ENCODE data around the gene TCF7L2.

The TCF7L2 gene

GRCh38 chr10:113169853-113170460, 219.9 kb downstream of the TCF7L2 start:
- DNase-seq (ENCODE audit: low spot score in 2 of 2) (no peak), ATAC-seq (replicated peaks; ENCODE audit: extremely low read depth, poor library complexity, severe bottlenecking) (peak; percentile 14)

GRCh38 chr10:113171662-113172061, 221.6 kb downstream of the TCF7L2 start:
- peaks cover 18% of the 10 kb centered on the region for H3K4me1 Mint-ChIP-seq
- H3K4me3 Mint-ChIP-seq, result no peak overlapping the region
- no peaks in the 10 kb centered on the region for H3K36me3 Mint-ChIP-seq (ENCODE audit: insufficient read depth)
- DNase-seq (ENCODE audit: low spot score in 2 of 2), result no peak
- no peak for ATAC-seq (replicated peaks; ENCODE audit: extremely low read depth, poor library complexity, severe bottlenecking)
- no peak overlapping the region for H3K27ac Mint-ChIP-seq (ENCODE audit: low read depth)
- H3K27me3 Mint-ChIP-seq, result no peaks in the 10 kb centered on the region
- H3K9me3 Mint-ChIP-seq, result no peaks in the 10 kb centered on the region

More at GRCh38 chr10:113169853-113170460, 219.9 kb downstream of the TCF7L2 start:
- H3K27me3 Mint-ChIP-seq, result no peaks in the 10 kb centered on the region
- peaks cover 3% of the 10 kb centered on the region for H3K36me3 Mint-ChIP-seq (ENCODE audit: insufficient read depth)
- H3K4me3 Mint-ChIP-seq, result no peak overlapping the region
- H3K27ac Mint-ChIP-seq (ENCODE audit: low read depth), result no peak overlapping the region
- H3K4me1 Mint-ChIP-seq, result peaks cover 18% of the 10 kb centered on the region
- no peaks in the 10 kb centered on the region for H3K9me3 Mint-ChIP-seq

- Mint-ChIP-seq H3K27ac (ENCODE audit: low read depth) (no peak overlapping the region), H3K36me3 (ENCODE audit: insufficient read depth) (no peaks in the 10 kb centered on the region), H3K27me3 (no peaks in the 10 kb centered on the region), H3K9me3 (no peaks in the 10 kb centered on the region), H3K4me1 (peaks cover 5% of the 10 kb centered on the region), H3K4me3 (no peak overlapping the region)
- no peak for DNase-seq (ENCODE audit: low spot score in 2 of 2)
- no peak for ATAC-seq (replicated peaks; ENCODE audit: extremely low read depth, poor library complexity, severe bottlenecking)
Observed at GRCh38 chr10:113175176-113175575, 225.1 kb downstream of the TCF7L2 start.

GRCh38 chr10:113175756-113176651, 226.0 kb downstream of the TCF7L2 start:
- H3K4me1 Mint-ChIP-seq, result no peaks in the 10 kb centered on the region
- ATAC-seq (replicated peaks; ENCODE audit: extremely low read depth, poor library complexity, severe bottlenecking), result no peak
- no peak for DNase-seq (ENCODE audit: low spot score in 2 of 2)
- H3K4me3 Mint-ChIP-seq, result no peak overlapping the region
- H3K27ac Mint-ChIP-seq (ENCODE audit: low read depth), result no peak overlapping the region
- H3K27me3 Mint-ChIP-seq, result no peaks in the 10 kb centered on the region
- no peaks in the 10 kb centered on the region for H3K36me3 Mint-ChIP-seq (ENCODE audit: insufficient read depth)
- H3K9me3 Mint-ChIP-seq, result no peaks in the 10 kb centered on the region

- no peaks in the 10 kb centered on the region for H3K27me3 Mint-ChIP-seq
- no peaks in the 10 kb centered on the region for H3K9me3 Mint-ChIP-seq
- no peaks in the 10 kb centered on the region for H3K4me1 Mint-ChIP-seq
- no peak overlapping the region for H3K4me3 Mint-ChIP-seq
- ATAC-seq (replicated peaks; ENCODE audit: extremely low read depth, poor library complexity, severe bottlenecking), result no peak
- no peaks in the 10 kb centered on the region for H3K36me3 Mint-ChIP-seq (ENCODE audit: insufficient read depth)
- no peak for DNase-seq (ENCODE audit: low spot score in 2 of 2)
- no peak overlapping the region for H3K27ac Mint-ChIP-seq (ENCODE audit: low read depth)
Observed at GRCh38 chr10:113176652-113177155, 226.7 kb downstream of the TCF7L2 start.

- Mint-ChIP-seq H3K9me3 (no peaks in the 10 kb centered on the region), H3K36me3 (ENCODE audit: insufficient read depth) (no peaks in the 10 kb centered on the region), H3K27me3 (no peaks in the 10 kb centered on the region), H3K4me1 (no peaks in the 10 kb centered on the region), H3K4me3 (no peak overlapping the region), H3K27ac (ENCODE audit: low read depth) (no peak overlapping the region)
- DNase-seq (ENCODE audit: low spot score in 2 of 2) (no peak), ATAC-seq (replicated peaks; ENCODE audit: extremely low read depth, poor library complexity, severe bottlenecking) (no peak)
Observed at GRCh38 chr10:113177156-113177935, 227.3 kb downstream of the TCF7L2 start.

GRCh38 chr10:113177936-113178335, 227.9 kb downstream of the TCF7L2 start:
- DNase-seq (ENCODE audit: low spot score in 2 of 2) (no peak), ATAC-seq (replicated peaks; ENCODE audit: extremely low read depth, poor library complexity, severe bottlenecking) (no peak)
- no peaks in the 10 kb centered on the region for H3K9me3 Mint-ChIP-seq
- no peak overlapping the region for H3K4me3 Mint-ChIP-seq
- no peaks in the 10 kb centered on the region for H3K4me1 Mint-ChIP-seq
- H3K36me3 Mint-ChIP-seq (ENCODE audit: insufficient read depth), result no peaks in the 10 kb centered on the region
- H3K27me3 Mint-ChIP-seq, result no peaks in the 10 kb centered on the region
- no peak overlapping the region for H3K27ac Mint-ChIP-seq (ENCODE audit: low read depth)

GRCh38 chr10:113178771-113179170, 228.7 kb downstream of the TCF7L2 start:
- H3K36me3 Mint-ChIP-seq (ENCODE audit: insufficient read depth), result no peaks in the 10 kb centered on the region
- H3K27ac Mint-ChIP-seq (ENCODE audit: low read depth), result no peak overlapping the region
- H3K9me3 Mint-ChIP-seq, result no peaks in the 10 kb centered on the region
- DNase-seq (ENCODE audit: low spot score in 2 of 2), result no peak
- no peaks in the 10 kb centered on the region for H3K4me1 Mint-ChIP-seq
- H3K27me3 Mint-ChIP-seq, result no peaks in the 10 kb centered on the region
- no peak overlapping the region for H3K4me3 Mint-ChIP-seq
- ATAC-seq (replicated peaks; ENCODE audit: extremely low read depth, poor library complexity, severe bottlenecking), result no peak

- DNase-seq (ENCODE audit: low spot score in 2 of 2) (no peak), ATAC-seq (replicated peaks; ENCODE audit: extremely low read depth, poor library complexity, severe bottlenecking) (no peak)
- no peaks in the 10 kb centered on the region for H3K27me3 Mint-ChIP-seq
- H3K27ac Mint-ChIP-seq (ENCODE audit: low read depth), result no peak overlapping the region
- no peak overlapping the region for H3K4me3 Mint-ChIP-seq
- no peaks in the 10 kb centered on the region for H3K36me3 Mint-ChIP-seq (ENCODE audit: insufficient read depth)
- no peaks in the 10 kb centered on the region for H3K9me3 Mint-ChIP-seq
- no peaks in the 10 kb centered on the region for H3K4me1 Mint-ChIP-seq
Observed at GRCh38 chr10:113179265-113179664, 229.2 kb downstream of the TCF7L2 start.

- ATAC-seq (replicated peaks; ENCODE audit: extremely low read depth, poor library complexity, severe bottlenecking), result no peak
- no peaks in the 10 kb centered on the region for H3K36me3 Mint-ChIP-seq (ENCODE audit: insufficient read depth)
- no peak overlapping the region for H3K27ac Mint-ChIP-seq (ENCODE audit: low read depth)
- no peaks in the 10 kb centered on the region for H3K4me1 Mint-ChIP-seq
- no peaks in the 10 kb centered on the region for H3K27me3 Mint-ChIP-seq
- H3K9me3 Mint-ChIP-seq, result no peaks in the 10 kb centered on the region
- no peak overlapping the region for H3K4me3 Mint-ChIP-seq
- no peak for DNase-seq (ENCODE audit: low spot score in 2 of 2)
Observed at GRCh38 chr10:113179966-113180365, 229.9 kb downstream of the TCF7L2 start.

GRCh38 chr10:113180401-113181154, 230.5 kb downstream of the TCF7L2 start:
- no peaks in the 10 kb centered on the region for H3K27me3 Mint-ChIP-seq
- H3K36me3 Mint-ChIP-seq (ENCODE audit: insufficient read depth), result no peaks in the 10 kb centered on the region
- no peak overlapping the region for H3K27ac Mint-ChIP-seq (ENCODE audit: low read depth)
- no peaks in the 10 kb centered on the region for H3K9me3 Mint-ChIP-seq
- ATAC-seq (replicated peaks; ENCODE audit: extremely low read depth, poor library complexity, severe bottlenecking) (no peak), DNase-seq (ENCODE audit: low spot score in 2 of 2) (no peak)
- no peak overlapping the region for H3K4me3 Mint-ChIP-seq
- no peaks in the 10 kb centered on the region for H3K4me1 Mint-ChIP-seq

- ATAC-seq (replicated peaks; ENCODE audit: extremely low read depth, poor library complexity, severe bottlenecking) (no peak), DNase-seq (ENCODE audit: low spot score in 2 of 2) (no peak)
- no peak overlapping the region for H3K4me3 Mint-ChIP-seq
- no peaks in the 10 kb centered on the region for H3K4me1 Mint-ChIP-seq
- no peaks in the 10 kb centered on the region for H3K9me3 Mint-ChIP-seq
- H3K27me3 Mint-ChIP-seq, result no peaks in the 10 kb centered on the region
- no peak overlapping the region for H3K27ac Mint-ChIP-seq (ENCODE audit: low read depth)
- H3K36me3 Mint-ChIP-seq (ENCODE audit: insufficient read depth), result no peaks in the 10 kb centered on the region
Observed at GRCh38 chr10:113182154-113182553, 232.1 kb downstream of the TCF7L2 start.
